K562 (cell line): ENCODE data around the gene ELOVL5. TPM values are rescaled to one million over a fixed set of nuclear protein-coding genes. Genes with fewer than 3 reads are reported as not detected.

Experiments used
- C11orf30 ChIP-seq: fragments of 450-650 bp; IDR thresholded peaks from 2 replicates; pipeline ENCODE4 v1.6.1; 2016; ENCODE audit warnings: low read depth, mild to moderate bottlenecking
- CAMTA2 ChIP-seq: fragments of 250-450 bp; sonication (Bioruptor Pico); conservative IDR thresholded peaks from 2 replicates; pipeline ENCODE4 v1.5.1; 2022
- ESRRA ChIP-seq: fragments of 450-650 bp; IDR thresholded peaks from 2 replicates; pipeline ENCODE4 v1.6.1; 2014; ENCODE audit warnings: low read depth, mild to moderate bottlenecking, moderate library complexity, borderline replicate concordance
- ETV1 ChIP-seq: fragments of 450-650 bp; conservative IDR thresholded peaks from 2 replicates; pipeline ENCODE4 v1.6.1; 2016; ENCODE audit warnings: missing genetic modification characterization, control low read depth, low read depth, missing compliant biosample characterization
- HCFC1 ChIP-seq: IDR thresholded peaks from 2 replicates; pipeline ENCODE4 v1.6.1; 2012; ENCODE audit warnings: low read depth, low read length, improper control_type of control experiment
- KDM1A ChIP-seq, 2 experiments: fragments of 450-650 bp; IDR thresholded peaks; 2 replicates each; pipeline ENCODE4 v1.6.1; 2016; ENCODE audit warnings: mild to moderate bottlenecking in 2 of 2
- MTA1 ChIP-seq: fragments of 450-650 bp; IDR thresholded peaks from 2 replicates; pipeline ENCODE4 v1.6.1; 2017; ENCODE audit warnings: borderline replicate concordance
- MYBL2 ChIP-seq, 2 experiments: fragments of 450-650 bp in 1 of 2; sonication (generic) in 1 of 2; formaldehyde crosslinking in 1 of 2; IDR thresholded peaks; 2 replicates each; pipeline versions ENCODE4 v1.6.1 to v1.8.1; 2017 to 2022; ENCODE audit warnings: borderline replicate concordance in 1 of 2, inconsistent platforms in 1 of 2, low read depth in 1 of 2, mild to moderate bottlenecking in 1 of 2, missing genetic modification reagents in 1 of 2, moderate library complexity in 1 of 2
- MYC ChIP-seq, 2 experiments: fragments of 250-450 bp in 1 of 2; sonication (Bioruptor Pico) in 1 of 2; IDR thresholded peaks; 2 replicates each; pipeline versions ENCODE4 v1.5.1 to v1.6.1; 2012 to 2021; ENCODE audit warnings: low read depth in 2 of 2, borderline replicate concordance in 1 of 2, improper control_type of control experiment in 1 of 2, low read length in 1 of 2, mild to moderate bottlenecking in 1 of 2, moderate library complexity in 1 of 2
- NFXL1 ChIP-seq: fragments of 450-650 bp; formaldehyde crosslinking; IDR thresholded peaks from 2 replicates; pipeline ENCODE4 v1.4.0; 2021; ENCODE audit warnings: mild to moderate bottlenecking
- PRPF4 ChIP-seq: fragments of 200-400 bp; formaldehyde crosslinking; IDR thresholded peaks from one replicate; pipeline ENCODE4 v1.6.1; 2017; ENCODE audit warnings: low read length, low read depth, mild to moderate bottlenecking; ENCODE audit not compliant: insufficient read depth, poor library complexity, severe bottlenecking
- RBM34 ChIP-seq: fragments of 200-400 bp; formaldehyde crosslinking; IDR thresholded peaks from 2 replicates; pipeline ENCODE4 v1.6.1; 2018; ENCODE audit warnings: low read length, borderline replicate concordance; ENCODE audit not compliant: insufficient read depth
- SRSF9 ChIP-seq: fragments of 200-400 bp; formaldehyde crosslinking; IDR thresholded peaks from 2 replicates; pipeline ENCODE4 v1.6.1; 2017; ENCODE audit warnings: low read depth, low read length, borderline replicate concordance
- TARDBP ChIP-seq: fragments of 450-650 bp; IDR thresholded peaks from 2 replicates; pipeline ENCODE4 v1.6.1; 2016
- TGIF2 ChIP-seq: sonication (generic); formaldehyde crosslinking; IDR thresholded peaks from 2 replicates; pipeline ENCODE4 v1.8.1; 2022; ENCODE audit warnings: mild to moderate bottlenecking, missing genetic modification reagents, moderate library complexity
- ZNF324 ChIP-seq: fragments of 250-450 bp; sonication (Bioruptor Pico); IDR thresholded peaks from 2 replicates; pipeline ENCODE4 v1.4.0; 2020; ENCODE audit warnings: mild to moderate bottlenecking
- ZNF584 ChIP-seq: fragments of 200-800 bp; sonication (Bioruptor generic); IDR thresholded peaks from 2 replicates; pipeline ENCODE4 v1.6.1; 2016; ENCODE audit warnings: low read depth, mild to moderate bottlenecking, missing genetic modification characterization, missing compliant biosample characterization
- ZNF699 ChIP-seq: fragments of 250-450 bp; sonication (Bioruptor Pico); IDR thresholded peaks from 2 replicates; pipeline ENCODE4 v1.8.0; 2021; ENCODE audit warnings: mild to moderate bottlenecking, moderate library complexity; ENCODE audit not compliant: insufficient replicate concordance
- ZNF75A ChIP-seq: fragments of 450-650 bp; formaldehyde crosslinking; IDR thresholded peaks from 2 replicates; pipeline ENCODE4 v1.4.0; 2020; ENCODE audit warnings: mild to moderate bottlenecking
- polyA plus RNA-seq, 8 experiments: library from polyadenylated mRNA; depleted of rRNA in 4 of 8; stranded (reverse) in 5 of 8; unstranded in 3 of 8; fragments of >200 nt; fragmentation: Nextera tagmentation in 2 of 8; fragmentation: Illumina TruSeq in 1 of 8; extraction: Ambion mirVana in 2 of 8; extraction: Trizol in 1 of 8; gene quantifications; 2 replicates each; pipeline versions ENCODE4 v1.2.1 to v1.2.3, GENCODE V29; 2011 to 2014; ENCODE audit warnings: inconsistent platforms in 1 of 8, missing spikeins in 1 of 8
- total RNA-seq, 7 experiments: library from RNA; depleted of rRNA in 6 of 7; stranded (reverse); fragments of >200 nt in 6 of 7; fragmentation: Illumina TruSeq in 2 of 7; extraction: Trizol in 2 of 7; gene quantifications; 2 replicates each; pipeline versions ENCODE4 v1.2.1 to v1.2.3, GENCODE V29; 2011 to 2021; ENCODE audit warnings: low replicate concordance in 1 of 7
- TF ChIP-seq, protein P1 (sequence below): fragments of 450-650 bp; IDR thresholded peaks from 2 replicates; pipeline ENCODE4 v1.6.1; 2016; ENCODE audit warnings: low read depth, mild to moderate bottlenecking, moderate library complexity

Gene ELOVL5
- total and polyA plus RNA-seq, 9 of the 15 experiments (the other 6 are each of a cell fraction or from before 2014, with no cell fraction given), result 70.6 to 245 (median 132) TPM

GRCh38 chr6:53359095-53359842 lies 10.5 kb upstream of the ELOVL5 start (continued):
- TF ChIP-seq ZNF324, result 0 out of 2 replicates have a peak, but pooled peaks have one; percentile 41
- TF ChIP-seq MTA1, result peak; percentile 69
- no peak for TF ChIP-seq NFXL1 (CRISPR knock-in tag)
- TF ChIP-seq SRSF9, result no peak
- TF ChIP-seq ZNF699 (CRISPR knock-in tag), result no peak
- no peak for TF ChIP-seq ZNF75A (CRISPR knock-in tag)
- TF ChIP-seq MYBL2 (IDR thresholded peaks at IDR 0.05; ENCODE audit: low read depth), result no peak
- TF ChIP-seq MYBL2 (CRISPR knock-in tag; IDR thresholded peaks at IDR 0.05; ENCODE audit: borderline replicate concordance), result no peak
- TF ChIP-seq TARDBP, result 0 out of 2 replicates have a peak, but pooled peaks have one; percentile 23
- TF ChIP-seq HCFC1, result peak; percentile 12
- TF ChIP-seq, protein P1, sequence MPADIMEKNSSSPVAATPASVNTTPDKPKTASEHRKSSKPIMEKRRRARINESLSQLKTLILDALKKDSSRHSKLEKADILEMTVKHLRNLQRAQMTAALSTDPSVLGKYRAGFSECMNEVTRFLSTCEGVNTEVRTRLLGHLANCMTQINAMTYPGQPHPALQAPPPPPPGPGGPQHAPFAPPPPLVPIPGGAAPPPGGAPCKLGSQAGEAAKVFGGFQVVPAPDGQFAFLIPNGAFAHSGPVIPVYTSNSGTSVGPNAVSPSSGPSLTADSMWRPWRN, result no peak
- peak; percentile 52 for TF ChIP-seq MYC (IDR thresholded peaks at IDR 0.05; ENCODE audit: low read depth, low read length)
- no peak for TF ChIP-seq MYC (CRISPR knock-in tag; IDR thresholded peaks at IDR 0.05; ENCODE audit: borderline replicate concordance, low read depth)
- no peak for TF ChIP-seq CAMTA2 (CRISPR knock-in tag)
- no peak for TF ChIP-seq PRPF4
- TF ChIP-seq KDM1A (IDR thresholded peaks at IDR 0.05), result no peak
- 0 out of 2 replicates have a peak, but pooled peaks have one; percentile 58 for TF ChIP-seq ZNF584 (CRISPR knock-in tag)
- TF ChIP-seq C11orf30, result no peak
- peak; percentile 94 for TF ChIP-seq ESRRA
- TF ChIP-seq RBM34, result no peak
- TF ChIP-seq ETV1 (tag), result peak; percentile 43; the same call in 1 of the 2 replicates
- no peak for TF ChIP-seq TGIF2 (CRISPR knock-in tag)
